Smooth muscle cell (in vitro differentiated cells): ENCODE data around the gene SBF2. TPM values are rescaled to one million over a fixed set of nuclear protein-coding genes. Genes with fewer than 3 reads are reported as not detected.

Experiments used
- DNase-seq: peaks from one replicate; lab custom pipeline; 2025; ENCODE audit not compliant: unreplicated experiment; lab: John Stamatoyannopoulos, UW
- H2AFZ ChIP-seq: fragments of 200-600 bp; sonication (generic); 2 replicates; pipeline ENCODE4 v1.6.0; 2016; ENCODE audit warnings: antibody characterized with exemption, low read depth, mild to moderate bottlenecking
- H3F3A ChIP-seq: fragments of 200-600 bp; sonication (generic); 2 replicates; pipeline ENCODE4 v1.6.0; 2017; ENCODE audit warnings: antibody characterized with exemption, low read depth
- H3K27ac ChIP-seq: fragments of 200-600 bp; sonication (generic); 2 replicates; pipeline ENCODE4 v1.5.1; 2016; ENCODE audit warnings: low read depth, mild to moderate bottlenecking
- H3K27me3 ChIP-seq: fragments of 200-600 bp; sonication (generic); 2 replicates; pipeline ENCODE4 v1.6.1; 2016; ENCODE audit warnings: low read depth, mild to moderate bottlenecking
- H3K36me3 ChIP-seq: fragments of 200-600 bp; sonication (generic); 2 replicates; pipeline ENCODE4 v1.5.1; 2016; ENCODE audit warnings: low read depth
- H3K4me1 ChIP-seq: fragments of 200-600 bp; sonication (generic); 2 replicates; pipeline ENCODE4 v1.5.1; 2016; ENCODE audit warnings: low read depth
- H3K4me2 ChIP-seq: fragments of 200-600 bp; sonication (generic); 2 replicates; pipeline ENCODE4 v1.6.0; 2016; ENCODE audit warnings: mild to moderate bottlenecking
- H3K4me3 ChIP-seq: fragments of 200-600 bp; sonication (generic); 2 replicates; pipeline ENCODE4 v1.5.1; 2016; ENCODE audit warnings: mild to moderate bottlenecking
- H3K79me2 ChIP-seq: fragments of 200-600 bp; sonication (generic); 2 replicates; pipeline ENCODE4 v1.6.0; 2016; ENCODE audit warnings: low read depth, mild to moderate bottlenecking
- H3K9ac ChIP-seq: fragments of 200-600 bp; sonication (generic); 2 replicates; pipeline ENCODE4 v1.6.0; 2016; ENCODE audit warnings: low read depth
- H3K9me3 ChIP-seq: fragments of 200-600 bp; sonication (generic); replicated peaks from 2 replicates; pipeline ENCODE4 v1.5.1; 2016; ENCODE audit warnings: low read depth
- H4K20me1 ChIP-seq: fragments of 200-600 bp; sonication (generic); 2 replicates; pipeline ENCODE4 v1.6.0; 2016; ENCODE audit warnings: low read depth
- WGBS: methylation state at CpG from one replicate; pipeline ENCODE4 v1.1.7; 2016; ENCODE audit warnings: low lambda C conversion rate; 5-methylcytosine and 5-hydroxymethylcytosine counted together
- polyA plus RNA-seq: library from polyadenylated mRNA; unstranded; fragments of >200 nt; fragmentation: Nextera tagmentation; extraction: Ambion mirVana; gene quantifications from 2 replicates; pipeline ENCODE4 v1.2.1, GENCODE V29; 2016
- total RNA-seq: library from RNA; depleted of rRNA; stranded (reverse); fragments of >200 nt; gene quantifications from 2 replicates; pipeline ENCODE4 v1.2.3, GENCODE V29; 2014
- TF ChIP-seq, protein P1 (sequence below): fragments of 200-600 bp; sonication (generic); IDR thresholded peaks from 2 replicates; pipeline ENCODE4 v1.5.1; 2017; ENCODE audit warnings: borderline replicate concordance, mild to moderate bottlenecking, antibody characterized with exemption; ENCODE audit not compliant: insufficient read depth, poor library complexity, severe bottlenecking

Gene SBF2
- total and polyA plus RNA-seq, 2 experiments from 2014 or later, result 19.0 to 80.7 TPM

DNA sequence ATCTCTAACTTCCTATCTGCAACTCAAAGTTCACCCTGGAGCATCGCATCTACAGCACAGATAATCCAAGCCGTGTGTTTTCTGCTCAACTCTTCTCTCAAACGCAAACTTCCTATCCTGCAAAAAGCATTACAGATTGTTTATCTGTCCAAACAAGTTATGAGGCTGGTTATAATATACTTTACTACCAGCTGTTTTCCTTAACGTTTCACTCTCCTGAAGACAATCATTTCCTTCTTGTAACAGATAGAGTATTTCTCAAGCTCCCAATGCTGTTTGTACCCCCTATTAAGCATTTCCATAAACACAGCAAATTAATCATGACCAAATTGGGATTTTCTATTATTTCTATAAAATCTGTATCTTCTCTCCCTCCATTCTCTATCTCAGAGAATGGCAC is 84.7 kb downstream of the SBF2 start:
- no peak overlapping the region for H3K9ac ChIP-seq
- no peaks in the 10 kb centered on the region for H3K4me1 ChIP-seq
- peaks cover 83% of the 10 kb centered on the region for H4K20me1 ChIP-seq
- no peak overlapping the region for H3K27ac ChIP-seq
- H3F3A ChIP-seq, result no peaks in the 10 kb centered on the region
- no peak overlapping the region for H3K4me2 ChIP-seq
- H3K36me3 ChIP-seq, result peaks cover 4% of the 10 kb centered on the region
- no peaks in the 10 kb centered on the region for H3K27me3 ChIP-seq
- TF ChIP-seq, protein P1, sequence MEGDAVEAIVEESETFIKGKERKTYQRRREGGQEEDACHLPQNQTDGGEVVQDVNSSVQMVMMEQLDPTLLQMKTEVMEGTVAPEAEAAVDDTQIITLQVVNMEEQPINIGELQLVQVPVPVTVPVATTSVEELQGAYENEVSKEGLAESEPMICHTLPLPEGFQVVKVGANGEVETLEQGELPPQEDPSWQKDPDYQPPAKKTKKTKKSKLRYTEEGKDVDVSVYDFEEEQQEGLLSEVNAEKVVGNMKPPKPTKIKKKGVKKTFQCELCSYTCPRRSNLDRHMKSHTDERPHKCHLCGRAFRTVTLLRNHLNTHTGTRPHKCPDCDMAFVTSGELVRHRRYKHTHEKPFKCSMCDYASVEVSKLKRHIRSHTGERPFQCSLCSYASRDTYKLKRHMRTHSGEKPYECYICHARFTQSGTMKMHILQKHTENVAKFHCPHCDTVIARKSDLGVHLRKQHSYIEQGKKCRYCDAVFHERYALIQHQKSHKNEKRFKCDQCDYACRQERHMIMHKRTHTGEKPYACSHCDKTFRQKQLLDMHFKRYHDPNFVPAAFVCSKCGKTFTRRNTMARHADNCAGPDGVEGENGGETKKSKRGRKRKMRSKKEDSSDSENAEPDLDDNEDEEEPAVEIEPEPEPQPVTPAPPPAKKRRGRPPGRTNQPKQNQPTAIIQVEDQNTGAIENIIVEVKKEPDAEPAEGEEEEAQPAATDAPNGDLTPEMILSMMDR, result no peak
- WGBS, result 81% methylated on average over 4 of the region's 4 CpGs
- peaks cover 39% of the 10 kb centered on the region for H3K79me2 ChIP-seq
- H3K9me3 ChIP-seq, result no peaks in the 10 kb centered on the region
- H2AFZ ChIP-seq, result no peak overlapping the region
- no peak overlapping the region for H3K4me3 ChIP-seq
- DNase-seq, result no peak

DNA sequence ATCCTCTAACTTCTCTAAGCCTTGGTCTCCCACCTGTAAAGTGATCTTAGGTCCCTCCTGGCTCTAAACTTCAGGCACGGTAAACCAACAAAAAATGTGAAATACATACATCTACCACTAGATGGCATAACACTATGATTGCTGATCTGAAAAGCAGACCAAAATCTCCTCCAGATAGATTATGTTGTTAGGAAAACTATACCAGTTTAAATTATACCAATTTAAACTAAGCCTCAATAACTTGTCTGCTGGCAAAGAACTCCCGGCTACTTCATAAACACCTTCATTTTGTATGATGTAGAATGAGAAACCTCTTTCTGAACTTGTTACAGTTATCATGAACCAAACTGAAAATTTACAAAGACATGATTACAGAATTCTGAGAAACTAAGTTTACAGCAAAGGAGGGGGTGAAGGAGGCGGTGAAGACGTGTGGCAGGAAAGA is 85.9 kb downstream of the SBF2 start:
- Histone ChIP-seq H3K9ac (no peak overlapping the region), H3K4me3 (no peak overlapping the region), H3K9me3 (peaks cover 4% of the 10 kb centered on the region), H3K36me3 (peaks cover 4% of the 10 kb centered on the region), H3K79me2 (peaks cover 51% of the 10 kb centered on the region), H3K27ac (no peak overlapping the region), H3K4me1 (no peaks in the 10 kb centered on the region), H2AFZ (no peak overlapping the region), H3K4me2 (no peak overlapping the region), H3K27me3 (no peaks in the 10 kb centered on the region), H3F3A (no peaks in the 10 kb centered on the region), H4K20me1 (peaks cover 74% of the 10 kb centered on the region)
- TF ChIP-seq, protein P1, result peak; percentile 73
- 17% methylated on average over 4 of the region's 4 CpGs for WGBS
- no peak for DNase-seq

DNA sequence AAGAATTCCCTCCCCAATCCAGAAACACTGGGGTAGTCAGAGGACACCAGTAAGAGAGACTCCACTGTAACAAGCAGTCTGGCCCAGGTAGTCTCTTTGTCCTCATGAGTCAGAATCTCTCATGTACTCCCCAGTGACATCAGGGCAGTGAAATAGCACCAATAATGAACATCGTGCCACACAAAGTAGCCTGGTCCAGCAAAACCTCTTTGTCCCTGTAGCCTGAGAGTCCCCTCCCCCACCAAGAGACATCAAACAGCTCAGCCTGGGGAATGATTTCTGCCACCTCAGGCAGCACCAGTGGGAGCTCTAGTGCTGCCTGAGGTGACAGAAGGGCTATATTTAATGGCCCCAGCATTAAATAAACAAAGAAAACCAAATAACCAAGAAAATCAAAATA is 88.1 kb downstream of the SBF2 start:
- H3K4me3 ChIP-seq, result no peak overlapping the region
- no peaks in the 10 kb centered on the region for H3K27me3 ChIP-seq
- H3F3A ChIP-seq, result no peaks in the 10 kb centered on the region
- H3K4me1 ChIP-seq, result no peaks in the 10 kb centered on the region
- H4K20me1 ChIP-seq, result peaks cover 62% of the 10 kb centered on the region
- no peak overlapping the region for H3K27ac ChIP-seq
- no peak overlapping the region for H3K9ac ChIP-seq
- H3K79me2 ChIP-seq, result peaks cover 68% of the 10 kb centered on the region
- no peak overlapping the region for H3K4me2 ChIP-seq
- DNase-seq, result no peak
- peaks cover 4% of the 10 kb centered on the region for H3K9me3 ChIP-seq
- 52% methylated on average over 1 of the region's 1 CpG for whole genome bisulfite sequencing
- TF ChIP-seq, protein P1, result no peak
- H2AFZ ChIP-seq, result no peak overlapping the region
- peaks cover 4% of the 10 kb centered on the region for H3K36me3 ChIP-seq

DNA sequence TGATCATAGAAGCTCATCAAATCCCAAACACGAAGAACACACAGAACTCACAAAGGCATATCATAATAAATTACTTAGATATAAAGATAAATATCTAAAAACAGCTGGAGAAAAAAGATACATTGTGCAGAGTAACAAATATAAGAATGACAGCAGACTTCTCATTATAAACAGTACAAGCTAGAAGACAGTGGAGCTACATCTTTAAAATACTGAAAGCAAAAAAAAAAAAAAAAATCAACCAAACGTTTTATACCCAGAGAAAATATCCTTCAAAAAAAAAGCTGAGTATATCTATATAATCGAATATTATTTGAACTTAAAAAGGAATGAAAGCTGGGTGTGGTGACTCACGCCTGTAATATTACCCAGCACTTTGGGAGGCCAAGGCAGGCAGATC is 90.0 kb downstream of the SBF2 start:
- Histone ChIP-seq H3K36me3 (peaks cover 4% of the 10 kb centered on the region), H3K4me3 (no peak overlapping the region), H3K9ac (no peak overlapping the region), H3K79me2 (peaks cover 83% of the 10 kb centered on the region), H3K4me2 (no peak overlapping the region), H2AFZ (no peak overlapping the region), H3K4me1 (no peaks in the 10 kb centered on the region), H3K9me3 (peaks cover 4% of the 10 kb centered on the region), H3K27ac (no peak overlapping the region), H4K20me1 (peaks cover 60% of the 10 kb centered on the region), H3F3A (no peaks in the 10 kb centered on the region), H3K27me3 (no peaks in the 10 kb centered on the region)
- TF ChIP-seq, protein P1, result no peak
- 96% methylated on average over 4 of the region's 4 CpGs for WGBS
- DNase-seq, result no peak
